GM12873 (cell line): Measurements from ENCODE around the gene CYTH3.
A peak's percentile ranks its signal among the peaks of the same experiment; 100 is the strongest.

Experiments used
- TF ChIP-seq, protein P1 (sequence below): IDR thresholded peaks from 2 replicates; pipeline ENCODE4 v1.5.1; 2012; ENCODE audit warnings: low read depth, mild to moderate bottlenecking, moderate library complexity, low read length, control low read depth; ENCODE audit not compliant: insufficient read depth; ENCODE audit errors: missing control alignments

The CYTH3 gene, protein sequence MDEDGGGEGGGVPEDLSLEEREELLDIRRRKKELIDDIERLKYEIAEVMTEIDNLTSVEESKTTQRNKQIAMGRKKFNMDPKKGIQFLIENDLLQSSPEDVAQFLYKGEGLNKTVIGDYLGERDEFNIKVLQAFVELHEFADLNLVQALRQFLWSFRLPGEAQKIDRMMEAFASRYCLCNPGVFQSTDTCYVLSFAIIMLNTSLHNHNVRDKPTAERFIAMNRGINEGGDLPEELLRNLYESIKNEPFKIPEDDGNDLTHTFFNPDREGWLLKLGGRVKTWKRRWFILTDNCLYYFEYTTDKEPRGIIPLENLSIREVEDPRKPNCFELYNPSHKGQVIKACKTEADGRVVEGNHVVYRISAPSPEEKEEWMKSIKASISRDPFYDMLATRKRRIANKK

DNA sequence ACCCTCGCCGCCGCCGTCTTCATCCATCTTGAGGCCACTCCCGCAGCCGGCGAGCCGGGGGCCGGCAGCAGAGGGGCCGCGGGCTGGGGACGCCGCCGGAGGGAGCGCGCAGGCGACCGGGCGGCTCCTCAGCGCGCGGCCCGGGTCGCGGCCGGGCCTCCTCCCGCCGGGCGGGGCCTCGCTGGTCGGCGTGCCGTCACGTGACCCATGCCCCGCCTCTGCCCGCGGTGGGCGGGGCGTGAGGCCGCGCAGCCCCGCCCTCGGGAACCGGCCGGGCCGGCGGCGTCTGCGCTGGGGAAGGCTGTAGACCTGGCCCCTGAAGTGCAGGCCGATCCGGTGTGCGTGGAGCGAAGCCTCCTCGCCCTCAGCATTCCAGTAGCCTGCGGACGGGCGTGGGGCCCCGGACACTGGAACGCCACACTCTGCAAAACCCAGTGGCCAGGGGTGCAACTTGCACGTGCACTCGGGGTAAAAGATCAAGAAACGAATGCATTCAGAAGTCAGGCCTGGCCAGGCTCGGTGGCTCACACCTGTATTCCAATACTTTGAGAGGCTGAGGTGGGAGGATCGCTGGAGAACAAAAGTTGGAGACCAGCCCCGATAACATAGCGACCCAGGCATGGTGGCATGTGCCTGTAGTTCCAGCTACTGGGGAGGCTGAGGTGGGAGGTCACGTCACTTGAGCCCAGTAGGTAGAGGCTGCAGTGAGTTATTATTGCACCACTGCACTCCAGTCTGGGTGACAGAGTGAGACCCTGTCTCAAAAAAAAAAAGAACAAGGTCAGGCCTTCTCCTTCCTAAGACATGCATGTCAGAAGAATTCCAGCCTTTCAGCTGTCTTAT, at the start of gene CYTH3:
Gene CYTH3 (minus strand): TSS at position 144 of the 843 bp plus-strand sequence. CDS start 117 bp downstream, at position 27.
- TF ChIP-seq, protein P1, sequence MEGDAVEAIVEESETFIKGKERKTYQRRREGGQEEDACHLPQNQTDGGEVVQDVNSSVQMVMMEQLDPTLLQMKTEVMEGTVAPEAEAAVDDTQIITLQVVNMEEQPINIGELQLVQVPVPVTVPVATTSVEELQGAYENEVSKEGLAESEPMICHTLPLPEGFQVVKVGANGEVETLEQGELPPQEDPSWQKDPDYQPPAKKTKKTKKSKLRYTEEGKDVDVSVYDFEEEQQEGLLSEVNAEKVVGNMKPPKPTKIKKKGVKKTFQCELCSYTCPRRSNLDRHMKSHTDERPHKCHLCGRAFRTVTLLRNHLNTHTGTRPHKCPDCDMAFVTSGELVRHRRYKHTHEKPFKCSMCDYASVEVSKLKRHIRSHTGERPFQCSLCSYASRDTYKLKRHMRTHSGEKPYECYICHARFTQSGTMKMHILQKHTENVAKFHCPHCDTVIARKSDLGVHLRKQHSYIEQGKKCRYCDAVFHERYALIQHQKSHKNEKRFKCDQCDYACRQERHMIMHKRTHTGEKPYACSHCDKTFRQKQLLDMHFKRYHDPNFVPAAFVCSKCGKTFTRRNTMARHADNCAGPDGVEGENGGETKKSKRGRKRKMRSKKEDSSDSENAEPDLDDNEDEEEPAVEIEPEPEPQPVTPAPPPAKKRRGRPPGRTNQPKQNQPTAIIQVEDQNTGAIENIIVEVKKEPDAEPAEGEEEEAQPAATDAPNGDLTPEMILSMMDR: no peak

DNA sequence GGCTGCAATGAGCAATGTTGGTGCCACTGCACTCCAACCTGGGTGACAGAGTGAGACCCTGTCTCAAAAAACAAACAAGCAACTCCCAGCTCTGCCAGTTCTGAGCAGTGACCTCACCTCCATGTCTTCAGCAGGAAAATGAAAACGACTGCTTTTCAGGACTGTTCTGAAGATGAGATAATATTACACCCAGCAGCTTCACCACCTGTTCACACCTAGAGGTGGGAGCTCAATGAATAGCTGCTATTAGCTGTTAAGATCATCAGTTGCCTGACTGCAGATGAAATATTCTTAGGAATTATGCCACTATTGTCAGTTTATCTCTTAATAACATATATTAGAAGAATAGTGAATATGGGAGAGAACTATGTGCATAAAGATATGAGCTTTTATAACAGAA, 48.4 kb upstream of the CYTH3 start:
- TF ChIP-seq, protein P1: no peak

DNA sequence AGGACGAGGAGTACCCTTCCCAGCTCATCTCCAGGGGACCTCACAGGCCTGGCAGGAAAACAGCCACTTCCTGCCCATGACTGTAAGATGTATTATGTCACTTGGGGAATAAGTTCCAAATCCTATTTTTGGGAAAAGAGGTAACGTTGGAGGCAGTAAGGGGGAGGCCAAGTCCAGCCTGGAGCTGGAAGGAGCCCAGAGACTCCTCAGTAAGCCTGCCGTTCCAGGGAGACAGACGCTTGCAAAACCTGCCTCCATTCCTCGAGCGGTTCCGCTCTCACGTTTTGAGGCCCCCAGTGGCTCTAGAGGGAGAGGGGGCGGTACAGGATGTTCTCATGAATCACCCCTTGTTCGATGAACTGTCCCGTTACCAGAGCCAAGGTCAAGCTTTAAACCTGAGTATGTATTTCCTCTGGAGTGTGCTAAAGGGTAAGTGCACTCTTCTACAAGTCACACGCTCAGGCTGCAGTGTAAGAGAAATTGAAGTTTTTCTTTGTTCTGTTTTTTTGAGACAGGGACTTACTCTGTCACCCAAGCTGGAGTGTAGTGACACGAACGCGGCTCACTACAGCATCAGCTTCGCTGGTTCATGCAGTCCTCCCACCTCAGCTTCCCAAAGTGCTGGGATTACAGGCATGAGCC, 45.5 kb upstream of the CYTH3 start:
- TF ChIP-seq, protein P1: peak; percentile 6

DNA sequence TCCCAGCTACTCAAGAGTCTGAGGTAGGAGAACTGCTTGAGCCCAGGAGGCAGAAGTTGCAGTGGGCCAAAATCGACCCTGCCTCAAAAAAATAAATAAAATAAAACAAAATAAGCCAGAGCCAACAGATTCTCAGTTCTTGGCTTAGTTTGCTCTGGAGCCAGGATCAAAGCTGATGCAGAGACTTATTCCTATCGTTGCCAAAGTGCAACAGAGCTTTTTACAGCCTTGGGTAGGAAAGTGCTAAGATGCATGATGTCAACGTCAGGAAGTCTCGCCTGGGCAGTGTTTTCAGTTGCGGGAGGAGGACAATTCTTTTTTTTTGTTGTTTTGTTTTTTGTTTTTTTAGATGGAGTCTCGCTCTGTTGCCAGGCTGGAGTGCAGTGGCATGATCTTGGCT, 43.8 kb upstream of the CYTH3 start:
- TF ChIP-seq, protein P1: no peak

DNA sequence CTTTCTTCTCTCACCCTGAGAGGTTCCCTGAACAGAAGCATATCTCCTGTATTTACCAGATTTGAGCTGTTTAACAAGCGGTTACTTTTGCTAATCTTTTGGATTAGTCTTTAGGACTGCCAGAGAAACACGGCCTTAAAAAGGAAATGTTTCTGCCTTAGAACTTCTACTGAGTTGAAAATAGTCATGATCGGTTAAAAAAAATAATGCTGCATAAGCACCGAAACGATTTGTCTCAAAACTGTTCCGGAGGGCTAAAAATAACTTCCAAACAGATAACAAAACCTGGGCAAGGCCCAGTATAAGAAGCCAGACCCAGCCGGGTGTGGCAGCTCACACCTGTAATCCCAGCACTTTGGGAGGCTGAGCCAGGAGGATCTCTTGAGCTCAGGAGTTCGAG, 43.3 kb upstream of the CYTH3 start:
- TF ChIP-seq, protein P1: no peak

DNA sequence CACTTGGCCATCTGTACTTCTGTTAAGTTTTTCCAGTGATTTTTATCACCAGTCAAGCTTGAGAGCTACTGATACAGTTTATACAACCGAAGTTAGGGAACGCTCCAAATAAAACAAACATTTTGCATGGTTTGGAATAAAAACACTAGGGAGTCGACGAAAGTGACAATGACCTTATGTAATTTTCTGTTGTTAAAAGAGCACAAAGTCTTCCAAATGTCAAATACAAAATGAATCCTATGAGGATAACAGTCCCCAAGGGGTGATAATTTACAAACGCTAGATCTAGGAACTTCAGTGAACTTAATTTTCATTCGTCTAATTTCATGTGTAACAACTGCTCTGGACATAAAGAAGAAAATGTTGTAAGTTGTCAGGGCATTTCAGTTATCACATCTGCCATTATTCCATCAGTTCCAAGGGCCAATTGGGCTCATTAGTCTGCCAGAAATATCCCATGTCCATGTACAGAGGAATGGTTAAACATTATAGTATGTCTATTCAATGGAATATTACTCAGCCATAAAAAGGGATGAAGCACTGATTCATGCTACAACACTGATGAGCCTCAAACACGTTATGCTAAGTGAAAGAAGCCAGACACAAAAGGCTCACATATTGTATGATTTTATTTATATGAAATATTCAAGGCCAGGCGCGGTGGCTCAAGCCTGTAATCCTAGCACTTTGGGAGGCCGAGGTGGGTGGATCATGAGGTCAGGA, 38.0 kb upstream of the CYTH3 start:
- TF ChIP-seq, protein P1: no peak
